ENCODE results near the gene MED13L.

The MED13L gene

GRCh38 chr12:115960868-115961802 is 316.4 kb downstream of the MED13L start:
- no peak for DNase-seq

GRCh38 chr12:115957686-115958290 is 319.7 kb downstream of the MED13L start:
- DNase-seq = no peak

GRCh38 chr12:115956659-115957058 is 320.8 kb downstream of the MED13L start:
- no peak for DNase-seq

DNA sequence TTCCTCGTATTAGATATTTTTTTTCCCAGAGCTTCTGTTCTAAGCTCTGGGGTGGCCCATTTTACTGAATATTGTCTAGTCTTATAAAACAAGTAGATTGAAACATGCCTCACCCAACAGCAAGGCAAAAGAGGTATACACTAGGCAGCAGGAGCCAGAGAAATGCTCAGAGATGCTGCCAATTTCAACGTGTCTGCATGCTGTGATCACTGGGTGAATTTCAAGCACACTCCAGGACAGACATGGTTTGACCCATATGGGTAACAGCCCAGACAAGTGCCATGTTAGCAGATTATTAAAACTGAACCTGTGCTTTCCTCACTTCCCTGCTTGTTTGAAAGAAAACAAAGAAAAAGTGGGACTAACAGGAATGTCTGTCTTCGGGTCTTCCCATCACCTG is 321.3 kb downstream of the MED13L start:
- no peak for DNase-seq

DNA sequence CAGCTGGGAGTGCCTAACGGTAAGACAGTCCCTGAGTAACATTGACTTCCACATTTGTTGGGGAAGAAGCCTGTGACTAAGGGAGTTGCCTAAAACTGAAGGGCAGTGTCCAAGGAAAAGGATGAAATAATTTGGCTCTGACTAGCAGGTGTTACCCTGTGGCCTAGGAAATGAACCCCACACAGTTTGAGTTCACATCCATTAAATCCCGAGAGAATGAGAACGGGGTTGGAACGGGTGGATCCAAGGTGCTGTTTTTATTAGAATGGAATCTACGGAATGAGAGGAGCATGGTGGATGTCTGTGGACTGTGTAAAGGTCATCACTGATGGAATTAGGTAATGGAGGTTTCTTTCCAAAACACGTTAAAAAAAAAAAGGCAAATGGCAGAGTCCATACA is 324.0 kb downstream of the MED13L start:
- DNase-seq = no peak

- no peak for DNase-seq
Measured at GRCh38 chr12:115953031-115953430, 324.5 kb downstream of the MED13L start.

- no peak for DNase-seq
Measured at GRCh38 chr12:115950959-115951358, 326.5 kb downstream of the MED13L start.

- DNase-seq = no peak
Measured at GRCh38 chr12:115949675-115950074, 327.8 kb downstream of the MED13L start.

- DNase-seq = no peak
Measured at GRCh38 chr12:115947696-115948062, 329.8 kb downstream of the MED13L start.

DNA sequence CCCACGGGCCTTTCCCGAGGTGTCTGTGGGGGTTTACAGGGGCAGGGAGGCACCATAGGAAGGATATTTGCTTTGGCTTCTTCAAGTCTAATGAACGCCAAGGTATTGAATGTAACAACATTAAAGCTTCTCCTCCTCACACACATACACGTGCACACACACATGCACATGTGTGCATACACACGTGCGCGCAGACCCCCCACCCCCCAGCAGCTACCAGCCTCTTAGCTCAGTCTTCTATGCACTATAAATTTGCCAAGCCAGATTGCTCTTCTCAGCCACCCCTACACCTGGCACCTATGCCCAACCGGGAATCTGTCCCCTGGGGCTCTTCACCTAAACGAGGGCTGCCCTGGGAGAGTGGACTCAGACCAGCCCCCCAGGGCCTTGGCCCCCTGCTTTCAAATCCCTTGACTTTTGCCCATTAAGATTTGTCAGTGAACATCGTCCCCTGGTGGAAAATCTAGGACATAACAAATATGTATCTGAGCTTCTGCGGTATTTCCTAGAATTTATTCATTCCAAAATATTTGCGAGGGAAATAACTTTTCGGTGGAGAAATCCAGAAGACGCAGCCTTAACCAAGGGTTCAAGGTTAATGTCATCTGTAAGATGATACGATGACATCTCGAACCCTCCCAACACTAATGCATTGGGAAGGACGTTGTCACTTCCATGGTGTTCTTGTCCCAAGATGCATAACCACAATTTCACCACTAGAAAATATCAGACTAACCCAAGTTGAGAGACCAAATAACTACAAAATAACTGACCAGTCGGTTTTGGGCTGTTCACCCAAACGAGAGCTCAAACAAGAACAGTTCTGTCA is 330.4 kb downstream of the MED13L start:
- DNase-seq = no peak

DNA sequence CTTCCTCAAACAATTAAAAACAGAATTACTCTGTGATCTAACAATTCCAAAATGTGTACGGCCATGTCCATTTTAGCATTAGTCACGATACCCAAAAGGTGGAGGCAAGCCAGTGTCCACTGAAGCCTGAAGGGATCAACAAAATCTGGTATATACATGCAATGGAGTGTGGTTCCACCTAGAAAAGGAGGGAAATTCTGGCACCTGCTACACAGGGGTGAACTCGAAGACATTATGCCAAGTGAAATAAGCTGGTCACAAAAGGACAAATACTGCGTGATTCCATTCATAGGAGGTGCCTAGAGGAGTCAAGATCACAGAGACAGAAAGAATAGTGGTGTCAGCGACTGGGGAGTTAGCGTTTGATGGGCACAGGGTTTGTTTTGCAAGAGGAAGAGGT is 331.4 kb downstream of the MED13L start:
- no peak for DNase-seq

- DNase-seq = no peak
Measured at GRCh38 chr12:115945491-115945885, 332.0 kb downstream of the MED13L start.

DNA sequence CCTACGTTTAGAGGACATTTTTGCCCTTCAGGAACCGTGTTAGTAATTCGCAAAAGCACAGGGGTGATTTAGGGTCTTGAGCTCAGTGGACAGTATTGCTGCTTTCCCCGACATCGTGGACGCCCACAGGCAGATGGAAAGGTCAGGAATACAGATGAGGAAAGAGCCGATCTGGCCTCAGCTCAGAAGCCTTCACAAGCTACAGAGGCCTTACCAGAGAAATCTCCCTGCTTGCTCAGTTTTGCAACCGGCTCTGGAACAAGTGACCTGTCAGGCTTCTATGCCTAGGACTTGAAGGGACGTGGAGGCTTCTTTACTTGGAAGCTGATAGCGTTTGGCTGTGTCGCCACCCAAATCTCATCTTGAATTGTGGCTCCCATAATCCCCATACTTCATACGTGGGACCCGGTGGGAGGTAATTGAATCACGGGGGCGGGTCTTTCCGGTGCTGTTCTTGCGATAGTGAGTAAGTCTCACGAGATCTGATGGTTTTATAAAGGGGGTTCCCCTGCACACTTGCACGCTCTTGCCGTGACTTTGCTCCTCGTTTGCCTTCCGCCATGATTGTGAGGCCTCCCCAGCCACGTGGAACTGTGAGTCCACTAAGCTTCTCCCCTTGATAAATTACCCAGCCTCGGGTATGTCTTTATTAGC is 332.5 kb downstream of the MED13L start:
- DNase-seq = no peak

DNA sequence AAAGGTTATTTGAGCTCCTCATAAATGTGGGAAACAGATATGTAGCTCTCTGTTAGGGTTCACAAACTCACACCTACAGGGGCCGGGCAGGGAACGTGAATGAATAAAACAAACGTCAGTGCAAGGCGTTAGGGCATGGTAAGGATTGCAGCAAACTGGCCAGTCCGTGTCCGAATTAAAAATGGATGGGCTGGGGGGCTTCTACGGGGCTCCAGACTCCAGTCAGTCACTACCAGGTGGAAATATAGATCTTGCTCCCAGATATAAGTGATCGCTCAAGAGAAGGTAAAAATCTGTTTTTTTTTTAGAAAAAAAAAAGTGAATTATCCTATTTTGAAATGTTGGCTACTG is 333.1 kb downstream of the MED13L start:
- no peak for DNase-seq

GRCh38 chr12:115943630-115944391 is 333.7 kb downstream of the MED13L start:
- no peak for DNase-seq

DNA sequence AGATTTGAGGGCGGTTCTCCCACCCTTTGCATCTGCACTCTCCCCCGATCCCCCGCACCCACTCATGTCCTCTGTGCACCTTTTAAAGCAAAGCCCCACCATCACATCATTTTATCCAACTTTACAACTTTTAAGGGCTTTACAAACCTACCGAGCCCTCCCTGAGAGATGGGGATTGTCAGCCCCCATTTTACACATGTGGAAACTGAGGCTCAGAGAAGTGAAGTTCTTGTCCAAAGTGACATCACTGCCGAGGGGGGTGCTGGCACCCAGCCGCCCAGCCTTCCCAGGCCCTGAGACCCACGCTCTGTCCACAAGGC is 334.2 kb downstream of the MED13L start:
- no peak for DNase-seq

GRCh38 chr12:115942346-115942745 is 335.1 kb downstream of the MED13L start:
- DNase-seq = no peak

GRCh38 chr12:115941362-115941761 is 336.1 kb downstream of the MED13L start:
- DNase-seq = no peak

DNA sequence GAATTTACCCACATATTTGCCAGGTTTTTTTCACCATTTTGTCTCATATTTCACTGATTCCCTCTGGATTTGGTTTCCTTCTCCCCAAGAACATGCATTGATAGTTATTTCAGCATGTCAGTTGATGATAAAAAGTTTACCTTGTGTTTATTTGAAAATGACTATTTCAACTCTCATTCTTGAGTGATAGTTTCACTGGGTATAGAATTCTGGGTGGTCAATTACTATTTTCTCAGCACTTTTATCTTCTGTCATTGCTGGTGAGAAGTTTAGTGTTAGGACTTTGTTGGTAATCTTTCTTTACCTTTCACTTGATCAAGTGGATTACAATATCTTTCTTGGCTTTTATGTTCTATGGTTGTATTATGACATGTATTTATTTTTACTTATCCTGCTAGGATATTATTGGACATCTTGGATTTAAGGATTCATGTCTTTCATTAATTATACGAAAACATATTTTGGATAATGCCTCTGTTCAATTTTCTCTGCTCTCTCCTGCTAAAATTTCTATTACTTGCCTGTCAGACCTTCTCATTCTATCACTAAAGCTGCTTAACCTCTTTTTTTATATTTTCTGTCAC is 338.6 kb downstream of the MED13L start:
- DNase-seq = no peak

GRCh38 chr12:115936997-115937916 is 340.2 kb downstream of the MED13L start:
- DNase-seq = no peak

- no peak for DNase-seq
Measured at GRCh38 chr12:115934877-115935276, 342.6 kb downstream of the MED13L start.
